Measurements from ENCODE around the gene B4GALT4. TPM values are rescaled to one million over a fixed set of nuclear protein-coding genes. Genes with fewer than 3 reads are reported as not detected.

Gene B4GALT4
- total and polyA plus RNA-seq, 3 experiments from 2014 or later, result 10.6 to 18.0 (median 17.9) TPM

DNA sequence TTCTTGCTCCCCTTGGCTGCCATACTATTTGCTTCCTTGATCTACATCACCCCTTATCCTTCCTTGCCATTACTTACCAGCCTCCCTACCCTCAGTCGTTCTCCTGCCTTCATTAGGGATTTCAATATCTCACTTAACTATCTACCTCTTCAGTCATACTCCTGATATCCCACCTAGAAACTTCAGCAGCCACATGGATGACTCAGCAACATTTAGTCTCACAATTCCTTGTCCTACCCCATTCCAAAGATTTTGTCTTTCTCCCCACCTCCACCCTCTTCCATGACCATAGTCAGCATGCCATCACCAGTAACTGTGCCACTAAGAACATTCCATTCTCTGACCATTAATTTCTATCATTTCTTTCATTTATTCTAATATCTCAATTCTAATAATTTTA, 48.9 kb downstream of the B4GALT4 start:
- no peak overlapping the region for H3K4me3 ChIP-seq (ENCODE audit: low read length)
- CTCF ChIA-PET, result no interaction called here
- H3K27ac ChIP-seq (ENCODE audit: low read depth, low read length), result no peak overlapping the region
- POLR2A ChIA-PET, result no interaction called here
- no peak for DNase-seq
- Mint-ChIP-seq H3K27me3 (peaks cover 2 to 4% of the 10 kb centered on the region in 2 donors), H3K4me1 (no peaks in the 10 kb centered on the region), H3K4me3 (no peak overlapping the region), H3K36me3 (peaks cover 0 to 2% (median 0%) of the 10 kb centered on the region in 3 donors), H3K27ac (no peak overlapping the region), H3K9me3 (no peaks in the 10 kb centered on the region)
- no peaks in the 10 kb centered on the region for H3K4me1 ChIP-seq (ENCODE audit: insufficient read depth, low read length)
- H3K27me3 ChIP-seq (ENCODE audit: insufficient read depth, low read length, poor library complexity, severe bottlenecking), result no peaks in the 10 kb centered on the region
- no peaks in the 10 kb centered on the region for H3K9me3 ChIP-seq (ENCODE audit: low read length)
- no peaks in the 10 kb centered on the region for H3K36me3 ChIP-seq (ENCODE audit: insufficient read depth, low read length)

GRCh38 chr3:119187266-119187665, 53.4 kb downstream of the B4GALT4 start:
- H3K4me3 ChIP-seq (ENCODE audit: low read length), result no peak overlapping the region
- H3K4me3 Mint-ChIP-seq, result no peak overlapping the region
- DNase-seq, result no peak
- POLR2A ChIA-PET, result no interaction called here
- peaks cover under 1 to 13% of the 10 kb centered on the region in 2 donors for H3K27me3 Mint-ChIP-seq
- no peaks in the 10 kb centered on the region for H3K27me3 ChIP-seq (ENCODE audit: insufficient read depth, low read length, poor library complexity, severe bottlenecking)
- no peak overlapping the region for H3K27ac ChIP-seq (ENCODE audit: low read depth, low read length)
- H3K4me1 Mint-ChIP-seq, result no peaks in the 10 kb centered on the region
- no peaks in the 10 kb centered on the region for H3K36me3 ChIP-seq (ENCODE audit: insufficient read depth, low read length)
- no peaks in the 10 kb centered on the region for H3K9me3 ChIP-seq (ENCODE audit: low read length)
- no peak overlapping the region for H3K27ac Mint-ChIP-seq
- no peaks in the 10 kb centered on the region for H3K9me3 Mint-ChIP-seq
- peaks cover 0 to 2% (median 0%) of the 10 kb centered on the region in 3 donors for H3K36me3 Mint-ChIP-seq
- CTCF ChIA-PET, result no interaction called here
- no peaks in the 10 kb centered on the region for H3K4me1 ChIP-seq (ENCODE audit: insufficient read depth, low read length)

DNA sequence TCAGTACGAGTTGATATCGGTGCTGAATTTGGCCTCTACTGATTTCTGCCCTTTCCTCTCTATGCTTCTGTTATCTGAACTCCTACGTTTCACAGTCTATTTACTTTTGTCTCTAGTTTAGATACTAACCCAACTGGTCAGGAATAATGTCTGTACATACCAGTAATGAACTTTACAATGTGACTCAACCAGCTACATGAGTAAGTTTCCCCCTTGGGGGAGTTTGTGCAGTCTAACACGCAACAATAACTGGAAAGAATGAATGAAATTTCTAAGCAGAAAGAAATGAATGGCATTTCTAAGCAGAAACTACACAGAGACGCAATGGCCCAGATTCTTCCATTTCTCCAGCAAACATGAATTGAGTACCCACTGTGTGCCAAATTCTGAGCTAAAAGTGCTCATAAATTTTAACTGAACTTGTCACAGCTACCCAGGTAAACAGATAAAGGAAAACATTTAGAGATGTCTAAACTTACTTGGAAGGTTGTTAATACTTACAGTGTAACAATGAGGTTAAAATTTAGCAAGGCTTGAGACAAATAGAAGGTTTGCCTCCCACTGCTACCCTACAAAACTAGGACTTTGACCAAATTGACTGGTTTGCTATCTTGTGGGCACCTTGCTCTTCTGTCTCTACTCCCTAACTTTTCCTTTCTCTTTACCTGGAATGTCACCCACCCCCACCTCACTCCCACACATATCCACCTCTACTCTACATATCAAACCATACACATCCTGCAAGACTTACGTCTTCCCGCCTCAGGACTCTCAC, 55.7 kb downstream of the B4GALT4 start:
- DNase-seq, result no peak
- H3K4me3 ChIP-seq (ENCODE audit: low read length), result no peak overlapping the region
- H3K9me3 Mint-ChIP-seq, result no peaks in the 10 kb centered on the region
- H3K27me3 ChIP-seq (ENCODE audit: insufficient read depth, low read length, poor library complexity, severe bottlenecking), result no peaks in the 10 kb centered on the region
- H3K27ac Mint-ChIP-seq, result no peak overlapping the region
- H3K4me1 ChIP-seq (ENCODE audit: insufficient read depth, low read length), result no peaks in the 10 kb centered on the region
- H3K36me3 Mint-ChIP-seq, result peaks cover 0 to 2% (median 0%) of the 10 kb centered on the region in 3 donors
- peaks cover 3 to 22% of the 10 kb centered on the region in 2 donors for H3K27me3 Mint-ChIP-seq
- ChIA-PET POLR2A (no interaction called here), CTCF (no interaction called here)
- no peaks in the 10 kb centered on the region for H3K9me3 ChIP-seq (ENCODE audit: low read length)
- H3K4me3 Mint-ChIP-seq, result no peak overlapping the region
- no peaks in the 10 kb centered on the region for H3K36me3 ChIP-seq (ENCODE audit: insufficient read depth, low read length)
- H3K27ac ChIP-seq (ENCODE audit: low read depth, low read length), result no peak overlapping the region
- H3K4me1 Mint-ChIP-seq, result no peaks in the 10 kb centered on the region

DNA sequence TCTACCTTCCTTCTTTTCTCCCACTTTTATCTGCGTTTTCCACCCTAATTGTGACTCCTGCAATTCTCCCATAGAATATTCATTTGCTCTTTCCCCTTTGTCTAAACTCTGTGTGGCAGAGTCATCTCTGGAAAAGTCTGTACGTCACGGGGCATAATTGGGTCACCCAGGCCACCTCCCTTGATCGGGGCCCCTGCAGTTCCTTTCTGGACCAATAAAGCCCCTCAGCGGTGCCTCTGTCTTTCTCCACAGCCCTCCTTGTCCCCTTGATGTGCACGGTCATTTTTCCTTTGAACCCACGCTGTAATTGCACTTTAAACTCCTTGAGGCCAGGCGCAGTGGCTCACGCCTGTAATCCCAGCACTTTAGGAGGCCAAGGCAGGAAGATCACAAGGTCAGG, 56.6 kb downstream of the B4GALT4 start:
- H3K9me3 ChIP-seq (ENCODE audit: low read length), result no peaks in the 10 kb centered on the region
- Mint-ChIP-seq H3K9me3 (no peaks in the 10 kb centered on the region), H3K36me3 (peaks cover 0 to 2% (median 0%) of the 10 kb centered on the region in 3 donors), H3K4me1 (no peaks in the 10 kb centered on the region), H3K4me3 (no peak overlapping the region), H3K27ac (no peak overlapping the region), H3K27me3 (peaks cover 4 to 22% of the 10 kb centered on the region in 2 donors)
- no peak for DNase-seq
- H3K27me3 ChIP-seq (ENCODE audit: insufficient read depth, low read length, poor library complexity, severe bottlenecking), result no peaks in the 10 kb centered on the region
- no peak overlapping the region for H3K27ac ChIP-seq (ENCODE audit: low read depth, low read length)
- no peaks in the 10 kb centered on the region for H3K4me1 ChIP-seq (ENCODE audit: insufficient read depth, low read length)
- no peaks in the 10 kb centered on the region for H3K36me3 ChIP-seq (ENCODE audit: insufficient read depth, low read length)
- ChIA-PET POLR2A (no interaction called here), CTCF (no interaction called here)
- no peak overlapping the region for H3K4me3 ChIP-seq (ENCODE audit: low read length)

GRCh38 chr3:119181765-119182164, 58.9 kb downstream of the B4GALT4 start:
- POLR2A ChIA-PET, result no interaction called here
- CTCF ChIA-PET, result no interaction called here
- no peak for DNase-seq
- no peaks in the 10 kb centered on the region for H3K27me3 ChIP-seq (ENCODE audit: insufficient read depth, low read length, poor library complexity, severe bottlenecking)
- H3K27ac ChIP-seq (ENCODE audit: low read depth, low read length), result no peak overlapping the region
- Mint-ChIP-seq H3K27me3 (peaks cover 12 to 43% of the 10 kb centered on the region in 2 donors), H3K27ac (no peak overlapping the region), H3K9me3 (peaks cover 0 to 1% (median 0%) of the 10 kb centered on the region in 5 donors), H3K36me3 (peaks cover 0 to 4% (median 2%) of the 10 kb centered on the region in 3 donors), H3K4me1 (no peaks in the 10 kb centered on the region), H3K4me3 (no peak overlapping the region)
- H3K9me3 ChIP-seq (ENCODE audit: low read length), result no peaks in the 10 kb centered on the region
- no peaks in the 10 kb centered on the region for H3K4me1 ChIP-seq (ENCODE audit: insufficient read depth, low read length)
- no peak overlapping the region for H3K4me3 ChIP-seq (ENCODE audit: low read length)
- H3K36me3 ChIP-seq (ENCODE audit: insufficient read depth, low read length), result no peaks in the 10 kb centered on the region

DNA sequence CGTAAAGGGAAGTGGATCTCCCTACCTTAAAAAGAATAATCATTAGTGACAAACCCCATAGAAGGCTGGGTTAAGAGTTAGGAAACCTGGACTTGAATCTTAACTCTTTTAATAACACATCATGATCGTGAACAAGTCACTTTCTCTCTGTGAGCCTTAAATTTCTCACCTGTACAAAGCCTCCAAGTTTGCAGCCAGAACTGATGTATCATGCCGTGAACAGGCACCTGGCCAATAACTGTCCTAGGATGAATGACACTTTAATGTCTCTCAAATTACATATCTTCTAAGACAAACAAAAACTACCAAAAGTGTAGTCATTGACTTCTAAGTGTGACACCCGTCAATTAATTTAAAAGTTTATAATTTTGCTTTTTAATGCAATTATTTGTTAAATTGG, 63.4 kb downstream of the B4GALT4 start:
- no peaks in the 10 kb centered on the region for H3K9me3 ChIP-seq (ENCODE audit: low read length)
- no peak for DNase-seq
- no peaks in the 10 kb centered on the region for H3K4me1 ChIP-seq (ENCODE audit: insufficient read depth, low read length)
- H3K4me3 ChIP-seq (ENCODE audit: low read length), result no peak overlapping the region
- no peak overlapping the region for H3K4me3 Mint-ChIP-seq
- peaks cover 0 to 1% (median 0%) of the 10 kb centered on the region in 5 donors for H3K9me3 Mint-ChIP-seq
- POLR2A ChIA-PET, result no interaction called here
- no peak overlapping the region for H3K27ac Mint-ChIP-seq
- no peaks in the 10 kb centered on the region for H3K36me3 ChIP-seq (ENCODE audit: insufficient read depth, low read length)
- H3K27me3 Mint-ChIP-seq, result peaks cover 13 to 49% of the 10 kb centered on the region in 2 donors
- no peaks in the 10 kb centered on the region for H3K27me3 ChIP-seq (ENCODE audit: insufficient read depth, low read length, poor library complexity, severe bottlenecking)
- CTCF ChIA-PET, result no interaction called here
- no peaks in the 10 kb centered on the region for H3K4me1 Mint-ChIP-seq
- no peak overlapping the region for H3K27ac ChIP-seq (ENCODE audit: low read depth, low read length)
- H3K36me3 Mint-ChIP-seq, result peaks cover 0 to 4% (median 2%) of the 10 kb centered on the region in 3 donors

- H3K36me3 Mint-ChIP-seq, result peaks cover 0 to 4% (median 2%) of the 10 kb centered on the region in 3 donors
- Histone ChIP-seq H3K4me1 (ENCODE audit: insufficient read depth, low read length) (no peaks in the 10 kb centered on the region), H3K36me3 (ENCODE audit: insufficient read depth, low read length) (no peaks in the 10 kb centered on the region), H3K27ac (ENCODE audit: low read depth, low read length) (no peak overlapping the region), H3K9me3 (ENCODE audit: low read length) (no peaks in the 10 kb centered on the region), H3K4me3 (ENCODE audit: low read length) (no peak overlapping the region), H3K27me3 (ENCODE audit: insufficient read depth, low read length, poor library complexity, severe bottlenecking) (no peaks in the 10 kb centered on the region)
- H3K4me1 Mint-ChIP-seq, result no peaks in the 10 kb centered on the region
- H3K27me3 Mint-ChIP-seq, result peaks cover 14 to 49% of the 10 kb centered on the region in 2 donors
- POLR2A ChIA-PET, result no interaction called here
- DNase-seq, result no peak
- CTCF ChIA-PET, result no interaction called here
- H3K27ac Mint-ChIP-seq, result no peak overlapping the region
- H3K4me3 Mint-ChIP-seq, result no peak overlapping the region
- peaks cover 0 to 1% (median 0%) of the 10 kb centered on the region in 5 donors for H3K9me3 Mint-ChIP-seq
These were observed 63.9 kb downstream of the B4GALT4 start for GRCh38 chr3:119176778-119177177.

DNA sequence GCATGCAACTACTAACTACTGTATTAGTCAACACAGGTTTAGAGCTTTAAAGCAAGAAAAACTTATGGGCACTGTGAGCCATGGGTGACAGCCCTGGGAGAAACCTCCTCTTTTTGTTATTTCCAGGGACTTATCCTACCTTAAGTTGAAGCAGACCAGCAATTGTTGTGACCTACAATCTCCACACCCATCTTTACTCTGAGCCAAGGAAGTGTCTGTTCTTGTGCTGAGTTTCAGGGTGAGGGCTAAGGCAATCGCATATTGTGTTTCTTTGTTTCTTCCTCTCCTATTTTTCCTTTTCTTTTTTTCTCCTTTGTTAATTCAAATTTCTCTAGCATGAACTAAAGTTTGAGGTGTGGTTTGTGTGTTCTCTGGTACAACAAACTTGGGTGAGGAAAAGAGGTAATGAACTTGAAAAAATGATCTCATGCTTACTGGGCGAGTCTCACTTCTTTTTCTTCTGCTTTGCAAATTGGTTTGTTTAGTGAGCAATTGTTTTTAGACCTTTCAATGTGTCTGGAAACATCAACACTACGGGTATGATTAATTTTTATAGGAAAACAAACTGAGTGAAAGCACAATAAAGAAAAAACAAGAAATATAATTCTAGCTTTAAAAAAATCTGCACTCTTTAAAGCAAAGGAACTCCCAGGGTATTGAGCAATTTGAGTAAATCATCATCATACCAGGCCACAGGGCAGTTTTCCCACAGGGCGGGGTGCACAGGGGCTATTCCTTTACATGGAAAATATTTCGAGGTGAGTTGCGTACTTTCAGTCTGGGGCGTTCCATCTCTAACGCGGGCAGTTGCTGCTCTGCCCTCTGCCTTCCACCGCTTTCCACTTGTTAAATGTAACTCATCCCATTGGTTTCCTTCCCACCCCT, 64.6 kb downstream of the B4GALT4 start:
- peaks cover 14 to 49% of the 10 kb centered on the region in 2 donors for H3K27me3 Mint-ChIP-seq

More for the DNA sequence above, 64.6 kb downstream of the B4GALT4 start:
- peaks cover 0 to 1% (median 0%) of the 10 kb centered on the region in 5 donors for H3K9me3 Mint-ChIP-seq
- H3K4me3 Mint-ChIP-seq, result no peak overlapping the region
- H3K9me3 ChIP-seq (ENCODE audit: low read length), result no peaks in the 10 kb centered on the region
- H3K4me1 Mint-ChIP-seq, result no peaks in the 10 kb centered on the region
- peaks cover 0 to 4% (median 2%) of the 10 kb centered on the region in 3 donors for H3K36me3 Mint-ChIP-seq
- H3K27ac ChIP-seq (ENCODE audit: low read depth, low read length), result no peak overlapping the region
- ChIA-PET CTCF (no interaction called here), POLR2A (no interaction called here)
- no peak for DNase-seq
- H3K4me1 ChIP-seq (ENCODE audit: insufficient read depth, low read length), result no peaks in the 10 kb centered on the region
- no peak overlapping the region for H3K4me3 ChIP-seq (ENCODE audit: low read length)
- no peaks in the 10 kb centered on the region for H3K27me3 ChIP-seq (ENCODE audit: insufficient read depth, low read length, poor library complexity, severe bottlenecking)
- no peaks in the 10 kb centered on the region for H3K36me3 ChIP-seq (ENCODE audit: insufficient read depth, low read length)
- H3K27ac Mint-ChIP-seq, result no peak overlapping the region

Data from CD8-positive, alpha-beta memory T cell (primary cell).